Effector memory CD8-positive, alpha-beta T cell (primary cell): ENCODE data around the gene RPL37A.
A peak's percentile ranks its signal among the peaks of the same experiment; 100 is the strongest.

Source experiments
- ATAC-seq: fragments of 150-1000 bp; cut with Tn5 transposase; replicated peaks from 2 replicates; pipeline ENCODE4 v1.10.0; 2021; ENCODE audit warnings: mild to moderate bottlenecking, moderate library complexity
- DNase-seq, 3 experiments: peaks; one replicate each; pipeline ENCODE4 v3.0.0; 2021
- H3K27ac Mint-ChIP-seq, 2 donors: one replicate each; pipeline ENCODE4 v1.8.0; 2022; ENCODE audit warnings: mild to moderate bottlenecking in 2 of 2, mixed read lengths in 2 of 2, moderate library complexity in 2 of 2
- H3K27me3 Mint-ChIP-seq, 2 donors: one replicate each; pipeline ENCODE4 v1.8.0; 2022; ENCODE audit warnings: mixed read lengths in 2 of 2
- H3K36me3 Mint-ChIP-seq: one replicate; pipeline ENCODE4 v1.8.0; 2022; ENCODE audit warnings: mild to moderate bottlenecking, moderate library complexity, mixed read lengths; ENCODE audit not compliant: insufficient read depth
- H3K4me1 Mint-ChIP-seq, 2 donors: one replicate each; pipeline ENCODE4 v1.8.0; 2022; ENCODE audit warnings: low read depth in 2 of 2, mixed read lengths in 2 of 2
- H3K4me3 Mint-ChIP-seq, 2 donors: one replicate each; pipeline ENCODE4 v1.8.0; 2022; ENCODE audit warnings: mild to moderate bottlenecking in 2 of 2, mixed read lengths in 2 of 2, moderate library complexity in 2 of 2
- H3K9me3 Mint-ChIP-seq, 2 donors: one replicate each; pipeline ENCODE4 v1.8.0; 2022; ENCODE audit warnings: mixed read lengths in 2 of 2

RPL37A gene

GRCh38 chr2:216477283-216478035 lies 21.2 kb upstream of the RPL37A start:
- Mint-ChIP-seq H3K4me1 (peaks cover 0 to 6% of the 10 kb centered on the region in 2 donors), H3K27me3 (no peaks in the 10 kb centered on the region), H3K4me3 (no peak overlapping the region), H3K27ac (peak overlapping the region in 1 of 2 donors; percentile 17), H3K9me3 (no peaks in the 10 kb centered on the region), H3K36me3 (peaks cover 25% of the 10 kb centered on the region)
- DNase-seq (no peak), ATAC-seq (no peak)

- H3K4me1 Mint-ChIP-seq: peaks cover 0 to 6% of the 10 kb centered on the region in 2 donors
- no peaks in the 10 kb centered on the region for H3K27me3 Mint-ChIP-seq
- no peak overlapping the region for H3K4me3 Mint-ChIP-seq
- no peak overlapping the region for H3K27ac Mint-ChIP-seq
- ATAC-seq (no peak), DNase-seq (no peak)
- peaks cover 28% of the 10 kb centered on the region for H3K36me3 Mint-ChIP-seq
- H3K9me3 Mint-ChIP-seq: no peaks in the 10 kb centered on the region
These were observed 20.5 kb upstream of the RPL37A start for GRCh38 chr2:216478151-216478550.

GRCh38 chr2:216478791-216479190 lies 19.9 kb upstream of the RPL37A start:
- Mint-ChIP-seq H3K27me3 (no peaks in the 10 kb centered on the region), H3K36me3 (peaks cover 32% of the 10 kb centered on the region), H3K27ac (peak overlapping the region; percentile 38 to 39), H3K4me1 (peaks cover 0 to 6% of the 10 kb centered on the region in 2 donors), H3K4me3 (no peak overlapping the region), H3K9me3 (no peaks in the 10 kb centered on the region)
- ATAC-seq (no peak), DNase-seq (no peak)

GRCh38 chr2:216480221-216480620 lies 18.4 kb upstream of the RPL37A start:
- DNase-seq: no peak
- no peak for ATAC-seq
- Mint-ChIP-seq H3K4me1 (peaks cover 0 to 4% of the 10 kb centered on the region in 2 donors), H3K36me3 (peaks cover 31% of the 10 kb centered on the region), H3K27ac (no peak overlapping the region), H3K27me3 (no peaks in the 10 kb centered on the region), H3K9me3 (no peaks in the 10 kb centered on the region), H3K4me3 (no peak overlapping the region)

GRCh38 chr2:216482640-216483039 lies 16.0 kb upstream of the RPL37A start:
- Mint-ChIP-seq H3K27ac (no peak overlapping the region), H3K36me3 (peaks cover 26% of the 10 kb centered on the region)
- no peak for ATAC-seq

GRCh38 chr2:216485237-216485636 lies 13.4 kb upstream of the RPL37A start:
- no peak overlapping the region for H3K27ac Mint-ChIP-seq
- H3K36me3 Mint-ChIP-seq: peaks cover 14% of the 10 kb centered on the region
- no peak for ATAC-seq
- H3K27me3 Mint-ChIP-seq: no peaks in the 10 kb centered on the region
- H3K4me1 Mint-ChIP-seq: no peaks in the 10 kb centered on the region
- H3K4me3 Mint-ChIP-seq: no peak overlapping the region
- no peak for DNase-seq
- H3K9me3 Mint-ChIP-seq: no peaks in the 10 kb centered on the region

More at GRCh38 chr2:216482640-216483039, 16.0 kb upstream of the RPL37A start:
- H3K27me3 Mint-ChIP-seq: no peaks in the 10 kb centered on the region
- H3K4me1 Mint-ChIP-seq: no peaks in the 10 kb centered on the region
- no peak overlapping the region for H3K4me3 Mint-ChIP-seq
- no peaks in the 10 kb centered on the region for H3K9me3 Mint-ChIP-seq
- DNase-seq: no peak

GRCh38 chr2:216485745-216486144 lies 12.9 kb upstream of the RPL37A start:
- no peaks in the 10 kb centered on the region for H3K27me3 Mint-ChIP-seq

GRCh38 chr2:216486271-216486670 lies 12.4 kb upstream of the RPL37A start:
- no peak for ATAC-seq
- no peaks in the 10 kb centered on the region for H3K27me3 Mint-ChIP-seq
- DNase-seq: no peak

More at GRCh38 chr2:216485745-216486144, 12.9 kb upstream of the RPL37A start:
- H3K4me1 Mint-ChIP-seq: no peaks in the 10 kb centered on the region
- H3K4me3 Mint-ChIP-seq: no peak overlapping the region
- ATAC-seq: no peak
- peaks cover 14% of the 10 kb centered on the region for H3K36me3 Mint-ChIP-seq
- no peak overlapping the region for H3K27ac Mint-ChIP-seq
- H3K9me3 Mint-ChIP-seq: no peaks in the 10 kb centered on the region
- no peak for DNase-seq

GRCh38 chr2:216486708-216487107 lies 11.9 kb upstream of the RPL37A start:
- Mint-ChIP-seq H3K27ac (no peak overlapping the region), H3K27me3 (no peaks in the 10 kb centered on the region), H3K4me1 (no peaks in the 10 kb centered on the region), H3K36me3 (peaks cover 8% of the 10 kb centered on the region), H3K9me3 (no peaks in the 10 kb centered on the region), H3K4me3 (no peak overlapping the region)
- DNase-seq (no peak), ATAC-seq (no peak)

More at GRCh38 chr2:216486271-216486670, 12.4 kb upstream of the RPL37A start:
- no peaks in the 10 kb centered on the region for H3K4me1 Mint-ChIP-seq
- no peak overlapping the region for H3K27ac Mint-ChIP-seq
- H3K4me3 Mint-ChIP-seq: no peak overlapping the region
- H3K36me3 Mint-ChIP-seq: peaks cover 12% of the 10 kb centered on the region
- H3K9me3 Mint-ChIP-seq: no peaks in the 10 kb centered on the region

GRCh38 chr2:216490061-216490460 lies 8.6 kb upstream of the RPL37A start:
- H3K27me3 Mint-ChIP-seq: no peaks in the 10 kb centered on the region
- H3K27ac Mint-ChIP-seq: no peak overlapping the region
- no peak overlapping the region for H3K4me3 Mint-ChIP-seq
- H3K4me1 Mint-ChIP-seq: no peaks in the 10 kb centered on the region
- DNase-seq (no peak), ATAC-seq (no peak)
- H3K36me3 Mint-ChIP-seq: no peaks in the 10 kb centered on the region
- no peaks in the 10 kb centered on the region for H3K9me3 Mint-ChIP-seq

GRCh38 chr2:216491793-216492596 lies 6.6 kb upstream of the RPL37A start:
- Mint-ChIP-seq H3K36me3 (no peaks in the 10 kb centered on the region), H3K4me1 (no peaks in the 10 kb centered on the region), H3K27me3 (no peaks in the 10 kb centered on the region), H3K9me3 (no peaks in the 10 kb centered on the region), H3K4me3 (no peak overlapping the region), H3K27ac (no peak overlapping the region)
- DNase-seq: no peak
- ATAC-seq: no peak

GRCh38 chr2:216492597-216493333 lies 5.9 kb upstream of the RPL37A start:
- DNase-seq (no peak), ATAC-seq (no peak)
- Mint-ChIP-seq H3K27me3 (no peaks in the 10 kb centered on the region), H3K9me3 (no peaks in the 10 kb centered on the region), H3K4me1 (peaks cover 2 to 6% of the 10 kb centered on the region in 2 donors), H3K36me3 (no peaks in the 10 kb centered on the region), H3K27ac (no peak overlapping the region), H3K4me3 (no peak overlapping the region)

GRCh38 chr2:216493334-216493685 lies 5.3 kb upstream of the RPL37A start:
- no peak overlapping the region for H3K27ac Mint-ChIP-seq
- no peaks in the 10 kb centered on the region for H3K9me3 Mint-ChIP-seq
- DNase-seq: no peak
- no peak for ATAC-seq
- H3K4me3 Mint-ChIP-seq: no peak overlapping the region
- peaks cover 1% of the 10 kb centered on the region for H3K36me3 Mint-ChIP-seq
- no peaks in the 10 kb centered on the region for H3K27me3 Mint-ChIP-seq
- H3K4me1 Mint-ChIP-seq: peaks cover 7 to 12% of the 10 kb centered on the region in 2 donors
